GM19099 (cell line): ENCODE data around the gene FOXD1.

Experiments used
- POLR2A ChIP-seq: IDR thresholded peaks from 3 replicates; pipeline ENCODE4 v1.6.1; 2011; ENCODE audit warnings: low read depth; ENCODE audit not compliant: insufficient read length; ENCODE audit errors: extremely low read depth

Gene FOXD1

DNA sequence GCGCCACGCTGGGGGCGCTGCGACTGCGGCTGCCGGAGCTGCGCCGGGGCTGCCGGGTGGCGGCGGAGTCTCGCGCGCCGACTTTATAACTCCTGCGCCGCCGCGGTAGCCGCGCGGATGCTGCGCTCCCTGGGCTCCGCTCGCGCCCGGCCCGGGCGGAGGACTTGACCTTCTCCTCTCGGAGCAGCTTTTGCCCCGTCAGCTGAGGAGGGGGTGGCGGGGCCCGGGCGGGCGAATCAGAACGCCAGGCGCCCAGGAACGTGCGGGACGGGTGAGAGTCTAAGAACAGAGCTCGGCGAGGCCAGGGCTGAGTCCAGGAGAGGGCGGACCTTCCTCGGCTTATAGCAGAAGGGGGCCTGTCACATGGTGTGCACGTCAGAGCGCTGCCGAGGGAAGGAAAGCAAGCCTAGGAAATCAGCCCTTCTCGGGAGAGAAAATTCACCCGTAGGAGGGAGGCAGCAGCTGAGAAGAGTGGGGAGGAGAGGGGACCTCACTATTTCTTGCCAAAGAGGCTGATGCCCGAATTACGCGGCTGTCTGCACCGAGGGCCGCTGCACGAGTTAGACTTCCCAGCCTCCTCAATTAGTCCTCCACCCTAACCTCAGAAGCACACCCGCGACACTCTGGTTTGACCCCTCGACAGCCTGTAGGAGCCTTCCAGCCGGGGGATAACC lies at the start of gene FOXD1:
FOXD1 (minus strand) TSS at position 315 of the 674 bp plus-strand sequence. CDS start 415 bp downstream, outside the sequence.
- TF ChIP-seq POLR2A = no peak

DNA sequence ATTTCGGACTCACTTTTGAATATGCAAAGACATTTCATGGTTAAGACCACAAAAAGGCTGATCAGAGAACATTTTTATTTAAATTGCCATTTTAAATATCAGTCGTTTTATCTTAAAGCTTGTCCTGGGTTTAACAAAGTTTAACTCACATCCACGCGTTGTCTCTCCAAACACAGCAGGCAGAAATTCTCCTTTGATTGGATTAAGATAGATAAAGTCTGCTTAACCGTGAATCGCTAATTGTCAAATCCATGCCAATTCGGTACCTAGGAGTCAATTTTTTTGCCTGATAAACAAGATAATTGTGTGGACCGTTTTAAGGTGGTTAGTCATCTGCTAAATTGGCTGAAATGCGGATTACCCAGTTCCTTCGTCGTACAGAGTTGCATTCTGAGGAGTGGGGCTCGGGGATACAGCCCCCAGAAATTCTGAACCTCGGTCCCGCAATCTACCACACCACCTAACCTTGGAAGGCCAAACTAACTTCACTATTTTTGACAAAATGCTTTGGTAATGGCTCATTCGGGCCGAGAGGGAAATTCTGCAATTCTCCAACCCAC lies 49.0 kb upstream of the FOXD1 start:
- TF ChIP-seq POLR2A = no peak

DNA sequence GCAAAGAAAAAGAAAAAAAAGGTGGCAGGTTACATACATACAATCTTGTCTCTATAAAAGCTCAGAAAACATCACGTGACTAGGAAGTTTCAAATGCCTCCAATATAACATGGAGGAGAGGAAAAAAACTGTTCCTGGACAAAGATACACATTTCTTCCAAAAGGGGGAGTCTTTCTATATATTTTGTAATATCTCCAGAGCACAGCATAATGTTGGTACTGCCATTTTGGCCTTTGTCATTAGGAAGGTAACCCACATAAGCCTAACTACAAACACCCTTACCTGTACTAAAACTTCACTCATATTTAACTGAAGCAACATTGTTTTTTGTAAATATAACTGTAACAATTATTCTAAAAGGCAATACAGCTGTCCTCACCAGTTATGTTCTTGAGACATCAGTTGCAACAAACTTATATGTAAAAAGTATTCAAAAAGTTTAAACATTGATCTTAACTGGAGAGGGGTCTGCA lies 48.4 kb upstream of the FOXD1 start:
- no peak for TF ChIP-seq POLR2A

GRCh38 chr5:73495772-73496335 lies 47.3 kb upstream of the FOXD1 start:
- TF ChIP-seq POLR2A = no peak

GRCh38 chr5:73494721-73495120 lies 46.1 kb upstream of the FOXD1 start:
- TF ChIP-seq POLR2A = no peak

- no peak for TF ChIP-seq POLR2A
Measured at GRCh38 chr5:73493421-73493820, 44.8 kb upstream of the FOXD1 start.

DNA sequence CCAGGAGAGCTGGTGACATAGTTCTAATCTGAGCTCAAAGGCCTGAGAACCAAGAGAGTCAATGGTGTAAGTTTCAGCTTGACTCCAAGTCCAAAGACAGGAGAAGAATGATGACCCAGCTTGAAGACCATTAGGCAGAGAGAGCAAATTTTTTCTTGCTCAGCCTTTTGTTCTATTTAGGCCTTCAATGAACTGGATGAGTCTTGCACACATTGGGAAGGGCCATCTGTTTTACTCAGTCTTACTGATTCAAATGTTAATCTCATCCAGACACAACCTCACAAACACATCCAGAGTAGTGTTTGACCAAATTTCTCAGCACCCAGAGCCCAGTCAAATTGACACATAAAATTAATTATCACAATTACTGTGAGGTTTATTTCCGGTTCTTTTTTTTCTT lies 42.6 kb upstream of the FOXD1 start:
- TF ChIP-seq POLR2A = no peak

DNA sequence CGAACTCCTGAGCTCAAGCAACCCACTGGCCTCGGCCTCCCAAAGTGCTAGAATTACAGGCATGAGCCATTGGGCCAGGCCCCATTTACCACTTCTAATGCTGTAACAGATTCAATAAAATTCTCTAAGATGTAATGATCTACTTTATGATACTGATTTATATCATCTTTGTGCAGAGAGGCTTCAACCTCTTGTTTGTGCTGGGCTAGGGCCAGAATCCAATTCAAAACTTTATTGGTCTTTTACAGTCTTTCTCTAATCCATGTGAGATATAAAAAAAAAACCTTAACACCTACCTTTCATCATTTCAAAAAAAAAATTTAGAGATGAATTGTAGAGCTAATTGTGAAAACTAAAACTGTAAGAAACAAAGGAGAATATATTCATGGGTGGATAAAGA lies 41.5 kb upstream of the FOXD1 start:
- TF ChIP-seq POLR2A = no peak

DNA sequence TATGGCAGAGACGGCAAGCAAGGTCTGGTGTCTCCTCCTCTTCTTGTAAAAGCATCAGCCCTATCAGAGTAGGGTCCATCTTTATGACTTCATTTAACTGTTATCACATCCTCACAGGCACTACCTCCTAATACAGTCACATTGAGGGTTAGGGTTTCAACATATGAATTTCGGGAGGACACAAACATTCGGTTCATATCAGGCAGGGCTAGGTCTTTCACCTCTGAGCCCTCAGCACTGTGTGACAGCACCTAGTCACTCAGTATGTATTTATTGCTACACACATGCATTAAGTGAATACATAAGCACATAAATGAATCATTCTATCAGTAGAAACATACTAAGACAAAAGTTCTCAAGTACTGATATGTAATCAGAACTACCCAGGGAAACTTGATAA lies 40.2 kb upstream of the FOXD1 start:
- TF ChIP-seq POLR2A = no peak

DNA sequence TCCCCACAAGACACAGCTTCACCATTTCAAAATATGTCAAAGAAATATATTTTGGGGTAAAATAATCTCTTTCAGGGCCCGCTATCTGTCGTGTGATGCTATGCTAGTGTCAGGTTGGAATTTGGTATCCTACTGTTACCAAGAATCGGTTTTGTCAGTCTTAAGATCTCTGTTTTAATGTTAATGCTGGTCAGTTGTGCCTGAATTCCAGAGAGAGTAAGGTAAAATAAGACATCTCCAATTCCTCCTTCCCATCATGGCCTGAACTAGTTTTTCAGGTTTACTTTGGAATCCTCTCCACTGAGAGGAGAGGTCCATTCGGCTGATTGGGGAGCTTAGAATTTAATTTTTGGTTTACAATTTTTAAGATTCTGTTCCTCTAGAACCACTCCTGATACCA lies 39.2 kb upstream of the FOXD1 start:
- no peak for TF ChIP-seq POLR2A

DNA sequence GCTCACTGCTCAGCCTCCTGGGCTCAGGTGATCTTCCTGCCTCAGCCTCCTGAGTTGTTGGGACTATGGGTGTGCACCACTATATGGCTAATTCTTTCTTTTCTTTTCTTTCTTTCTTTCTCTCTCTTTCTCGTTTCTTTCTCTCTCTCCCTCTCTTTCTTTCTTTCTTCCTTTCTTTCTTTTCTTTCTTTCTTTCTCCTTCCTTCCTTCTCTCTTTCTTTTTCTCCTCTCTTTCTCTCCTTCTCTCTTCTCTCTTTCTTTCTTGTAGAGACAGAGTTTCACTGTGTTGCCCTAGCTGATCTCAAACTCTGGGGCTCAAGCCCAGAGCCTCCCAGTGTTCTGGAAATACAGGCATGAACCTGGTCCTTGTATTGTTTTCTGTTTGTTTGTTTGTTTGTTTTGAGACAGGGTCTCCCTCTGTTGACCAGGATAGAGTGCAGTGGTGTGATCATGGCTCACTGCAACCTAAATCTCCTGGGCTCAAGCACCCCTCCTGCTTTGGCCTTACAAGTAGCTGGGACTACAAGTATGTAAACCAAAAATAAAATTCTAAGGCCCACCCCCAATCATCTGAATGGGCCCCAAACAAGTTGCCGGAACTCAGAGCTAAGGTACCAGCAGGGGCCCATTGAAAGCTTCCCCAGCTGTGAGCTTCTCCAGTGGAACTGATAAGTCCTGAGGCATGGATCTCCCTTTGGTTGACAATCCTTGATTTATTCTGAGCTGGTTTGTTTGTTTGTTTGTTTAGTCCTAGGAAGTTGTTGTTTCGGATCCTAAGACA lies 37.7 kb upstream of the FOXD1 start:
- no peak for TF ChIP-seq POLR2A

GRCh38 chr5:73485715-73486114 lies 37.1 kb upstream of the FOXD1 start:
- no peak for TF ChIP-seq POLR2A

GRCh38 chr5:73484511-73484910 lies 35.9 kb upstream of the FOXD1 start:
- TF ChIP-seq POLR2A = no peak

DNA sequence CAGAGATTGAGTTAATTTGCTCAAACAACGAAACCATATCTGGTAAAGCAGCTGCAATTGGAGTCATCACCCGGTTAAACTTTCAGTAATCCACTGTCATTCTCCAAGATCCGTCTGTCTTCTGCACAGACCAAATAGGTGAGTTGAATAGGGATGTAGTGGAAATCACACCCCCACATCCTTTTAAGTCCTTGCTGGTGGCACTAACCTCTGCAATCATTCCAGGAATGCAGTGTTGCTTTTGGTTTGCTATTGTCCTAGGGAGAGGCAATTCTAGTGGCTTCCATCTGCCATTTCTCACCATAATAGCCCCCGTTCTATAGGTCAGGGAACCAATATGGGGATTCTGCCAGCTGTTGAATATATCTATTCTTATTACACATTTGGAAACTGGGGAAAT lies 35.1 kb upstream of the FOXD1 start:
- TF ChIP-seq POLR2A = no peak

DNA sequence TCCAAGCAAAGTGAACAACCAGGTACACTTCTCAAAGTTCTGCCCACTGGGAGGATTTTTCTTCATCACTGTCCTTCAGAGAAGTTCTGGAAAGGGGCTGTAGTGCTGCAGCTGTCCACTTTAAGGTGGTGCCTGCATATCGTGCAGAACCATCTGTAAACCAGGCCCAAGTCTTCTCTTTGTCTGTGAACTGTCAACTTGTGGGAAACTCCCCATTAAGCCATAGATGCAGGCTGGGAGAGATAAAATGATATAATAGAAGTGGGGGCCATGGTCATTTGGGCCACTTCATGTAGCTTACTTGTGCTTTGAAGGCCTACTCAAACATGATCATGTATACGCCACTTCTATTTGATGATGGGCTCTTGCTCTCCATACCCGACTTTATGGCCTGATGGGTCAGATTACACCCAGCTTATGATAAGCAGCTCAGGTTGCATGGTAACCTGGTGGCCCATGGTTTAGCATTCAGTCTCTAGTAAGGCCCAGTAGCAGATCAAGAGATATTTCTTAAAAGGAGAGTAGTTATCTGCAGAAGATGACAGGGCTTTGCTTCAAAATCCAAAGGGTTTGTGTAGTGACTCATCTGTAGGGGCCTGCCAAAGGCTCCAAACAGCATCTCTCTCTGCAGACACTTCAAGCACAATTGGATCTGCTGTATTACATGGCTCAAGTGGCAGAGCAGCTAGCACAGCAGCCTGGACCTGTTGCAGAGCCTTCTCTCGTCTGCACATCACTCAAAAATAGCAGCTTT lies 34.0 kb upstream of the FOXD1 start:
- TF ChIP-seq POLR2A = no peak

DNA sequence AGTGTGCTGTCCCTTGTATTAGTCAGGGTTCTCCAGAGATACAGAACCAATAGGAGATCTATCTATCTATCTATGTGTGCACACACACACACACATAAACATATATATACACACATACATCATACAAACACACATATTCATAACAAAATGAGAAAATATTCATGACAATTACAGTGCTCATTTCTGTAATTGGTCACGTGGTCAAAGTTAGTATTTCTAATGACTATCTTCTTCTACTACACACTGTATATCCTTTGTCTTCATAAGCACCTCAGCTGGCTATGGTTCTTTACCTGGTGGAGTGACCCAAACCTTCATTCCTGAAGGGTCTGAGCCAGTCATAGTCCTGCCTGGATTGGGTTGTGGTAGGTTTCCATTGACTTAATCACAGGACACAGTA lies 31.9 kb upstream of the FOXD1 start:
- TF ChIP-seq POLR2A = no peak

DNA sequence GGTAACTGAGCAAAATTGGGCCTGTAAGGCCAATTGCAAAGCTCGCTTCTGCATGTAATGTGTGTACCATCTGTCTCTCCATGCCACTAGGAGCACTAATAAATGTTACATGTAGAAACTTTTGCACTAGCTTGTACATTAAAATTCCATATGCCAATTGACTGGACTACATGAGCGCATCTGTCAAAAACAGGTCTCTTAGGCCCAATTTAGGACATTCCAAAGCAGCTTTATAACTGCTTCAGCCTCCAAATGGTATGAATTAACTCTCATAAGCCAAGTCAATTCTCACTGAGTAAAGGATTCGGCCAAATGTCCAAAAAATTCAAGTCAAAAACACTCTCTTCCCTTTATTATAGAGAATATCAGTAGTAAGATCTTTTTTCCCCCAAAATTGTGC lies 23.5 kb upstream of the FOXD1 start:
- no peak for TF ChIP-seq POLR2A
